Measurements from ENCODE around the gene CABLES2. TPM values are rescaled to one million over a fixed set of nuclear protein-coding genes. Genes with fewer than 3 reads are reported as not detected.

Gene CABLES2
- total and polyA plus RNA-seq, 2 donors (not counting 3 experiments of a cell fraction or from before 2014, with no cell fraction given): 7.8 to 9.9 TPM

- TF ChIP-seq FOS (IDR thresholded peaks at IDR 0.05; ENCODE audit: borderline replicate concordance, insufficient read depth, low read length) (no peak), POLR2AphosphoS5 (IDR thresholded peaks at IDR 0.05; ENCODE audit: insufficient read depth, low read depth, low read length) (no peak), MAX (IDR thresholded peaks at IDR 0.05; ENCODE audit: insufficient read depth, insufficient read length) (no peak), EZH2 (IDR thresholded peaks at IDR 0.05; ENCODE audit: borderline replicate concordance, low read depth, low read length, severe bottlenecking) (no peak), CTCF (IDR thresholded peaks at IDR 0.05; ENCODE audit: extremely low read depth in 1 of 2, insufficient read depth in 1 of 2, low read depth in 1 of 2, low read length in 2 of 2) (no peak), JUN (IDR thresholded peaks at IDR 0.05; ENCODE audit: borderline replicate concordance, insufficient read depth, insufficient read length, low read depth) (no peak), MYC (IDR thresholded peaks at IDR 0.05; ENCODE audit: low read depth, low read length) (no peak), GATA2 (IDR thresholded peaks at IDR 0.05; ENCODE audit: insufficient read depth, insufficient read length, low read depth, low read length) (no peak), POLR2A (IDR thresholded peaks at IDR 0.05; ENCODE audit: low read depth, low read length) (no peak)
- no peak overlapping the region for H2AFZ ChIP-seq (ENCODE audit: low read depth, low read length)
Measured at GRCh38 chr20:62419759-62420158, 12.7 kb upstream of the CABLES2 start.

More at GRCh38 chr20:62419759-62420158, 12.7 kb upstream of the CABLES2 start:
- ChIA-PET POLR2A (no interaction called here), CTCF (no interaction called here)
- FAIRE-seq: no peak
- no peak overlapping the region for H3K4me3 ChIP-seq (replicated peaks in 1 of 3; ENCODE audit: insufficient read depth in 1 of 3, low read depth in 1 of 3, low read length in 3 of 3)
- no peaks in the 10 kb centered on the region for H3K9me3 ChIP-seq (replicated peaks; ENCODE audit: control insufficient read depth, insufficient read depth, low read length)
- no peak overlapping the region for H3K4me2 ChIP-seq (ENCODE audit: insufficient read depth, low read length)
- H3K9ac ChIP-seq (replicated peaks; ENCODE audit: extremely low read depth, insufficient read depth, low read length): no peak overlapping the region
- no peaks in the 10 kb centered on the region for H3K9me1 ChIP-seq (replicated peaks; ENCODE audit: control insufficient read depth, extremely low read depth, insufficient read depth, low read length)
- BruUV-seq (replicated peaks): no TSS peak
- H3K36me3 ChIP-seq (ENCODE audit: control insufficient read depth in 2 of 2, extremely low read depth in 1 of 2, insufficient read depth in 2 of 2, low read length in 2 of 2): no peaks in the 10 kb centered on the region
- H3K27me3 ChIP-seq (ENCODE audit: control insufficient read depth in 2 of 2, insufficient read depth in 2 of 2, low read length in 2 of 2): no peaks in the 10 kb centered on the region
- no peaks in the 10 kb centered on the region for H3K4me1 ChIP-seq (ENCODE audit: control insufficient read depth, extremely low read depth, insufficient read depth, low read length)
- dilution Hi-C loops (cut with MboI; ENCODE audit: extremely low pct_ligation_motif_present, low sequenced_read_pairs): no loop called here
- no peak overlapping the region for H3K27ac ChIP-seq (ENCODE audit: insufficient read depth, low read depth, low read length)
- intact Hi-C loops (cut with micrococcal nuclease): no loop called here
- H4K20me1 ChIP-seq (replicated peaks; ENCODE audit: control insufficient read depth, extremely low read depth, insufficient read depth, low read length): no peaks in the 10 kb centered on the region
- no peaks in the 10 kb centered on the region for H3K79me2 ChIP-seq (ENCODE audit: control insufficient read depth, insufficient read depth, low read length)
- no peak for DNase-seq (ENCODE audit: low read depth, low spot score)
